ENCODE data around the gene DAAM2. TPM values are rescaled to one million over a fixed set of nuclear protein-coding genes. Genes with fewer than 3 reads are reported as not detected.
A peak's percentile ranks its signal among the peaks of the same experiment; 100 is the strongest.

The DAAM2 gene
- total and polyA plus RNA-seq, 2 of the 8 experiments (the other 6 are each of a cell fraction or from before 2014, with no cell fraction given): 1.5 to 2.9 TPM

- H3K18ac ChIP-seq (ENCODE audit: extremely low read depth, low read length): no peak overlapping the region
- FAIRE-seq (no peak), DNase-seq (ENCODE audit: low read depth in 1 of 2, low spot score in 2 of 2) (no peak)
- peak overlapping the region; percentile 46 for H2BK5ac ChIP-seq (ENCODE audit: low read depth, low read length)
- H3K4me2 ChIP-seq (ENCODE audit: insufficient read depth in 1 of 2, low read depth in 2 of 2, low read length in 2 of 2): no peak overlapping the region
- no peaks in the 10 kb centered on the region for H3K79me2 ChIP-seq (ENCODE audit: control insufficient read depth in 1 of 2, insufficient read depth in 2 of 2, low read length in 2 of 2)
- H3K56ac ChIP-seq (replicated peaks; ENCODE audit: insufficient read length, low read depth, low read length): no peak overlapping the region
- H3K27me3 ChIP-seq (replicated peaks in 1 of 4; ENCODE audit: control insufficient read depth in 3 of 4, extremely low read depth in 1 of 4, insufficient read depth in 3 of 4, low read length in 3 of 4): no peaks in the 10 kb centered on the region
- H3K23ac ChIP-seq (ENCODE audit: insufficient read length): no peak overlapping the region
- H3K14ac ChIP-seq (ENCODE audit: insufficient read length): no peak overlapping the region
- H2AK5ac ChIP-seq (ENCODE audit: low read depth, low read length): no peak overlapping the region
- peaks cover 0 to 6% of the 10 kb centered on the region in 2 experiments for H4K20me1 ChIP-seq (replicated peaks in 1 of 2; ENCODE audit: control insufficient read depth in 1 of 2, insufficient read depth in 2 of 2, low read length in 2 of 2)
- no peak overlapping the region for H2BK20ac ChIP-seq (ENCODE audit: low read length)
- H3K27ac ChIP-seq (ENCODE audit: low read depth, low read length): no peak overlapping the region
- H2BK15ac ChIP-seq (ENCODE audit: low read length): no peak overlapping the region
- no peak overlapping the region for H2AFZ ChIP-seq (ENCODE audit: low read length)
- no peaks in the 10 kb centered on the region; a peak in 1 of 7 replicates for H3K4me1 ChIP-seq (replicated peaks in 1 of 4; ENCODE audit: control insufficient read depth in 3 of 4, insufficient read depth in 4 of 4, low read length in 3 of 4)
- peaks cover 7% of the 10 kb centered on the region for H3K23me2 ChIP-seq (ENCODE audit: low read depth, low read length)
- 87% methylated on average over 6 of the region's 6 CpGs; no CpG with 5 or more reads in 1 of the 2 experiments for WGBS, 2 experiments (ENCODE audit: extremely low coverage in 1 of 2, insufficient coverage in 1 of 2, insufficient read length in 1 of 2, insufficient replicate concordance in 2 of 2, low coverage in 1 of 2, low lambda C conversion rate in 2 of 2, missing lambda C conversion rate in 1 of 2)
- H3K9ac ChIP-seq (replicated peaks in 1 of 4; ENCODE audit: extremely low read depth in 1 of 4, low read depth in 3 of 4, low read length in 3 of 4): no peak overlapping the region
- no peak overlapping the region for H3K4ac ChIP-seq (replicated peaks; ENCODE audit: insufficient read length, low read depth, low read length)
- H3K79me1 ChIP-seq (ENCODE audit: low read depth, low read length): no peaks in the 10 kb centered on the region
- no peak overlapping the region for H2BK120ac ChIP-seq (replicated peaks; ENCODE audit: low read depth, low read length)
- no peak overlapping the region for H4K5ac ChIP-seq (ENCODE audit: insufficient read length, low read depth, low read length)
- no peaks in the 10 kb centered on the region for H3K9me3 ChIP-seq (ENCODE audit: insufficient read depth in 2 of 2, low read depth in 1 of 2, low read length in 1 of 2)
- no peak overlapping the region for H4K8ac ChIP-seq (ENCODE audit: extremely low read depth, insufficient read depth, low read length)
- ChIA-PET POLR2A (ENCODE audit: partially characterized antibody) (interaction anchor here (0.6 kb wide), 1 partner anchor 24 kb away, joined by 4 read pairs; no protein-coding TSS in a partner anchor), CTCF (ENCODE audit: partially characterized antibody) (interaction anchor here (0.9 to 8.9 kb wide), 2 partner anchors 17 to 25 kb away, joined by 5 to 80 read pairs; no protein-coding TSS in a partner anchor)
- H3K4me3 ChIP-seq (ENCODE audit: extremely low read depth in 1 of 4, insufficient read depth in 2 of 4, low read depth in 3 of 4, low read length in 4 of 4): no peak overlapping the region
- no peak overlapping the region for H2BK12ac ChIP-seq (ENCODE audit: low read depth, low read length)
- no peaks in the 10 kb centered on the region for H3K36me3 ChIP-seq (ENCODE audit: control insufficient read depth in 2 of 4, insufficient read depth in 4 of 4, low read length in 3 of 4)
- H4K91ac ChIP-seq (replicated peaks; ENCODE audit: insufficient read length, low read length): no peak overlapping the region
- TF ChIP-seq TAF1 (IDR thresholded peaks at IDR 0.05; ENCODE audit: low read depth, low read length) (no peak), HDAC2 (IDR thresholded peaks at IDR 0.05; ENCODE audit: borderline replicate concordance in 1 of 2, low read depth in 2 of 2, low read length in 2 of 2) (no peak), CBX5 (IDR thresholded peaks at IDR 0.05; ENCODE audit: low read depth, low read length) (no peak), POLR2AphosphoS5 (IDR thresholded peaks at IDR 0.05; ENCODE audit: low read depth, low read length) (no peak), NANOG (IDR thresholded peaks at IDR 0.05; ENCODE audit: insufficient read depth, low read depth, low read length, poor library complexity, severe bottlenecking) (no peak), USF2 (IDR thresholded peaks at IDR 0.05; ENCODE audit: low read length) (no peak), YY1 (IDR thresholded peaks at IDR 0.05; ENCODE audit: low read depth, low read length) (no peak), CEBPB (IDR thresholded peaks at IDR 0.05; ENCODE audit: low read depth, low read length) (no peak), KDM4A (IDR thresholded peaks at IDR 0.05; ENCODE audit: low read depth, low read length, severe bottlenecking) (no peak), KDM1A (IDR thresholded peaks at IDR 0.05; ENCODE audit: borderline replicate concordance, low read length) (no peak), ATF2 (IDR thresholded peaks at IDR 0.05; ENCODE audit: low read length) (no peak)
Measured at GRCh38 chr6:39849764-39850163, 57.6 kb downstream of the DAAM2 start.
